WI38 (cell line): Measurements from ENCODE around the gene ST8SIA5.

Experiments
- H3K4me3 ChIP-seq: 2 replicates; pipeline ENCODE4 v1.5.1; 2011; ENCODE audit warnings: low read depth, mild to moderate bottlenecking, control low read depth, low read length
- CTCF ChIP-seq: IDR thresholded peaks from 2 replicates; pipeline ENCODE4 v1.5.1; 2012; ENCODE audit warnings: low read depth, mild to moderate bottlenecking, control low read depth, low read length

The ST8SIA5 gene

GRCh38 chr18:46657115-46657955 lies 99.5 kb downstream of the ST8SIA5 start, which contains the start of gene LOXHD1:
Gene LOXHD1, minus strand, starts transcription at chr18:46657220. Its CDS starts 187 bp downstream, at chr18:46657033.
- no peak for TF ChIP-seq CTCF
- H3K4me3 ChIP-seq: no peak within 1 kb of the TSS

- TF ChIP-seq CTCF: no peak
- H3K4me3 ChIP-seq: no peak overlapping the region
These were observed 100.3 kb downstream of the ST8SIA5 start for GRCh38 chr18:46656326-46657114.

- H3K4me3 ChIP-seq: no peak overlapping the region
- TF ChIP-seq CTCF: no peak
These were observed 104.5 kb downstream of the ST8SIA5 start for GRCh38 chr18:46652372-46652771.

- no peak overlapping the region for H3K4me3 ChIP-seq
- TF ChIP-seq CTCF: no peak
These were observed 106.2 kb downstream of the ST8SIA5 start for GRCh38 chr18:46650681-46651080.

GRCh38 chr18:46649071-46649862 lies 107.6 kb downstream of the ST8SIA5 start:
- no peak overlapping the region for H3K4me3 ChIP-seq
- TF ChIP-seq CTCF: no peak

- no peak overlapping the region for H3K4me3 ChIP-seq
- TF ChIP-seq CTCF: no peak
These were observed 110.4 kb downstream of the ST8SIA5 start for GRCh38 chr18:46646468-46646867.
